Activated naive CD8-positive, alpha-beta T cell treated with anti-CD3 and anti-CD28 coated beads, Interleukin-2, amount 50 U/mL, for 24 hours (primary cell): ENCODE data around the gene YIPF5.
A peak's percentile ranks its signal among the peaks of the same experiment; 100 is the strongest.

ENCODE experiments used
- ATAC-seq: fragments of 150-1000 bp; cut with Tn5 transposase; one replicate; pipeline ENCODE4 v1.10.0; 2021
- DNase-seq: peaks from one replicate; pipeline ENCODE4 v3.0.0; 2021
- H3K27ac Mint-ChIP-seq: one replicate; pipeline ENCODE4 v1.8.0; 2021; ENCODE audit warnings: mild to moderate bottlenecking, mixed read lengths
- H3K27me3 Mint-ChIP-seq: one replicate; pipeline ENCODE4 v1.8.0; 2021; ENCODE audit warnings: mixed read lengths
- H3K36me3 Mint-ChIP-seq: one replicate; pipeline ENCODE4 v1.8.0; 2021; ENCODE audit warnings: low read depth, mixed read lengths
- H3K4me1 Mint-ChIP-seq: one replicate; pipeline ENCODE4 v1.8.0; 2021; ENCODE audit warnings: mixed read lengths
- H3K4me3 Mint-ChIP-seq: one replicate; pipeline ENCODE4 v1.8.0; 2021; ENCODE audit warnings: mild to moderate bottlenecking, moderate library complexity, mixed read lengths
- H3K9me3 Mint-ChIP-seq: one replicate; pipeline ENCODE4 v1.8.0; 2021; ENCODE audit warnings: mixed read lengths

Gene YIPF5

DNA sequence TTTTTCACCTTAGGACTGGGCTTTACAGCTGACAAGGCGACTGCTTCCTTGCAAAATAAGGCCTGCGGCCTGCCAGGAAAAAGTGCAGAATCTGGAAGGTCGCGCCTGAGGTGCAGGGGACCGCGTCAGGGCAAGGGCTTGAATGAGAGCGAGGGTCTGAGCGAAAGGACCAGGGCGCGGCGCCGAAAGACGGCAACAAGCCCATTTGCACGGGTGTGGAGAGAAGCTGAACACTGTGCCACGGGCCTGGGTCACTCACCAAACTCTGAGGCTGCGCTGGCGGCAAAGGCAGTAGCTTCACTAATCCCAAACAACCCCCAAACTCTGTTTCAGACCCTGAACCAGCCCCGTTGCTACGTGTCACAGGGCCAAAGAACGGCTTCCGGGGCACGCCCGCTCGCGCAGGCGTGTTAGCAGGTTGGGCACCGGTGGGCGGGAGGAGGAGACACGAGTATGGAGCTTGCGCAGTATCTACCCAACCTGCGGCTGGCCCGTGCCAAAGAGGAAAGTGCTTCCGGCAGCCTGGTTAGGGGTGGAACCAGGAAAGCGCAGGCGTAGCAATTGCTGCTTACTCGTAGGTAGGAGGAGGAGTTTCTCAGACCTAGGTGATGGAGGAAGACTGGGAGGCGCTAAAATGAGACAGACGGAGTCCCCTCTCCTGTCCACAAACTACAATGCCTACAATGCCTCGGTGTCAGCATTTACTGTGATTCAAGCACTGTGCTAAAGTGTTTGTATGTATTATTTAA lies at the start of gene YIPF5, which contains the start of gene KCTD16:
Gene YIPF5 (minus strand): TSS at position 384 of the 749 bp plus-strand sequence. CDS start 704 bp downstream, outside the sequence.
Gene KCTD16 (plus strand): TSS at position 598 of the 749 bp plus-strand sequence.
- Mint-ChIP-seq H3K4me3 (peak within 1 kb of the TSS; percentile 96), H3K27ac (peak within 1 kb of the TSS; percentile 93), H3K27me3 (no peaks in the 10 kb centered on the region), H3K9me3 (no peaks in the 10 kb centered on the region), H3K36me3 (peaks cover 20% of the 10 kb centered on the region), H3K4me1 (peaks cover 45% of the 10 kb centered on the region)
- DNase-seq (peak; percentile 96), ATAC-seq (peak; percentile 99)

GRCh38 chr5:144219869-144220268 lies 49.4 kb upstream of the YIPF5 start:
- Mint-ChIP-seq H3K9me3 (no peaks in the 10 kb centered on the region), H3K27me3 (peaks cover 8% of the 10 kb centered on the region), H3K27ac (no peak overlapping the region), H3K36me3 (no peaks in the 10 kb centered on the region), H3K4me3 (no peak overlapping the region), H3K4me1 (no peaks in the 10 kb centered on the region)
- ATAC-seq, result no peak
- no peak for DNase-seq

- Mint-ChIP-seq H3K27me3 (peaks cover 43% of the 10 kb centered on the region), H3K4me1 (no peaks in the 10 kb centered on the region), H3K9me3 (no peaks in the 10 kb centered on the region), H3K36me3 (no peaks in the 10 kb centered on the region), H3K4me3 (no peak overlapping the region), H3K27ac (no peak overlapping the region)
- no peak for ATAC-seq
- no peak for DNase-seq
Measured at GRCh38 chr5:144210655-144211054, 40.2 kb upstream of the YIPF5 start.

GRCh38 chr5:144209361-144209760 lies 38.9 kb upstream of the YIPF5 start:
- Mint-ChIP-seq H3K4me3 (no peak overlapping the region), H3K27me3 (peaks cover 51% of the 10 kb centered on the region), H3K36me3 (no peaks in the 10 kb centered on the region), H3K4me1 (peaks cover 3% of the 10 kb centered on the region), H3K9me3 (no peaks in the 10 kb centered on the region), H3K27ac (no peak overlapping the region)
- DNase-seq (no peak), ATAC-seq (no peak)

DNA sequence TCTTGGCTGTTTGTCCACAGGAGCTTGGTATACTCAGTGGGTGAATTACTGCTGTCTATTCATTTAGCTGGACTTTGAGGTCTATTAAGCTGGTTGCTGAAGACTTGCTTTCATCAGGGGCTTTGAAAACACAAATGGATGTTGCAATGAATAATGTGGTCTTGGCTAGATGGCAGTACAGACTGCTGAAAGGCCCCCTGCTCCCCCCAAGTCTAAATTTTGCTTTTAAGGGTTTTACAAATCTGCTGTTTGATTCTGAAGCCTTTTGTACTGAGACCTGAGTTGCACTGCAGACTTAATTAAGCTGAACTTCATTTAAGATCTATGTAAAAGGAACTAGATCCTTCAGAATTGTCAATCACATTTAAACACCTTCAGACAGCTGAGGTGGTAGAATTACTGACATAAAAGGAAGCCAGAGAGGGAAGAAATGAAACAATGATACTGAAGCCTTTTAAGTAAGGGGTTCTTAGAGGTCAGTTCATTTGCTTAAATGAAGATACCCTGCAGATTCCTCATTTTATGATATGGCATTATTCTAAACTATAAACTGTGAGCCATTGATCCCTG lies 37.5 kb upstream of the YIPF5 start:
- DNase-seq (no peak), ATAC-seq (no peak)
- no peak overlapping the region for H3K27ac Mint-ChIP-seq
- no peaks in the 10 kb centered on the region for H3K9me3 Mint-ChIP-seq
- H3K27me3 Mint-ChIP-seq, result peaks cover 47% of the 10 kb centered on the region
- H3K4me1 Mint-ChIP-seq, result peaks cover 3% of the 10 kb centered on the region
- H3K4me3 Mint-ChIP-seq, result no peak overlapping the region
- no peaks in the 10 kb centered on the region for H3K36me3 Mint-ChIP-seq

- ATAC-seq, result no peak
- peaks cover 3% of the 10 kb centered on the region for H3K4me1 Mint-ChIP-seq
Measured at GRCh38 chr5:144206141-144206540, 35.7 kb upstream of the YIPF5 start.

GRCh38 chr5:144205141-144205551 lies 34.7 kb upstream of the YIPF5 start:
- H3K27me3 Mint-ChIP-seq, result peaks cover 57% of the 10 kb centered on the region
- ATAC-seq (no peak), DNase-seq (no peak)
- no peaks in the 10 kb centered on the region for H3K36me3 Mint-ChIP-seq
- H3K9me3 Mint-ChIP-seq, result no peaks in the 10 kb centered on the region
- H3K4me3 Mint-ChIP-seq, result no peak overlapping the region
- H3K4me1 Mint-ChIP-seq, result peaks cover 3% of the 10 kb centered on the region
- H3K27ac Mint-ChIP-seq, result no peak overlapping the region

More at GRCh38 chr5:144206141-144206540, 35.7 kb upstream of the YIPF5 start:
- no peaks in the 10 kb centered on the region for H3K36me3 Mint-ChIP-seq
- H3K9me3 Mint-ChIP-seq, result no peaks in the 10 kb centered on the region
- H3K4me3 Mint-ChIP-seq, result no peak overlapping the region
- no peak overlapping the region for H3K27ac Mint-ChIP-seq
- no peak for DNase-seq
- peaks cover 51% of the 10 kb centered on the region for H3K27me3 Mint-ChIP-seq

DNA sequence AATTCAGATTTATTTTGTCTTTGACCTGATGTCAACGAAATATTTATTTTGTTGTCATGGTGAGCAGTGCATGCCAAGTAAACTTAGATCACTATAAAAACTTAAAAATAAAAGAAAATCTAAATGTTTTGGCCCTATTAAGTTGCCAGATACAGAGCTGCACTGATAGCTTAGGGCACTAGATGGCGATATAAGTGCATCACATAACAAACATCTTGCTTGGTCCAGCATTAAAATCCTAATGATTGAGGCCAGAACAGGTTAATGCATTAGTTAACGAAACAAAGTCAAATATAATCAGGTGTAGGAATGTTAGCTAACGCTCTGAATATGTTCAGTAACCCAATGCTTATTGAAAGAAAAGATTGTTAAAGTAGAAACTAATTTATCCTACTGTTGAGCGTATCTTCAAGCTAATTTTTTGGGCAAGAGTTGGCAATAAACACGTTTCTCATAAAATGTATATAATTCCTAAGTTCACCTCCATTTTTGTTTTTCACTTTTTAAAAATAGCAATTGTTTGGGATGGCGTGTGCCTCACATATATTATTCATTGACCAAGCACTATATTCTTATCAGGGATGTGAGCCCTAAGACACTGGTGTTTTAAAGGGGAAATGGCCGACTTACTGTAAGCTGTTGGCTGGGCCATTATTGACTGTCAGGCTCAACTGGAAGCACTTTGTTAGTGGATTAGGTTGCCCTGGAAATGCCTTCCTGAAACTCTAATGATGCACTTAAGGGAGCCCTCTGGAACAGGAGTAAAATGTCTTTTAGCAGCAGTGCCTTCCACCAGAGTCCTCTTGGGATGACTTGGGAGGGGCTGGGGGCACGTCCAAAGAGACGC lies 33.5 kb upstream of the YIPF5 start:
- no peak overlapping the region for H3K27ac Mint-ChIP-seq

DNA sequence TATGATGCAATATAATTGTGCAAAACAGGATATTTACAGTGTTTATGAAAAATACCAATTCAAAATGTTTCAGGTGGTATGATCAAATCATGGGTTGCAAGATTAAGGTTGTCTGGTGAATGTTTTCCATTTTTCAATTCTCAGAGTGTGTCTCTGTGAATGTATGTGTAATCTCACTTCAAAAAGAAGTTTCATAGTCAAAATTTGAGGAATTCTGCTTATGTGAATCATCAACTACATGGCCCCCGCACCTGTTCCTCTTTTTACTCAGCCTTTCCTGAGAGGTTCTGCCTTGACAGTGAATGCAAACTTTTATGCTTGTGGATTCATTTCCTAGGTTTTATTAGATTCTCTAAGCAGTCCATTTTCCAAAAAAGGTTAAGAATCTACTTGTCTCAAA lies 32.3 kb upstream of the YIPF5 start:
- no peak overlapping the region for H3K27ac Mint-ChIP-seq
- peaks cover 3% of the 10 kb centered on the region for H3K4me1 Mint-ChIP-seq
- H3K9me3 Mint-ChIP-seq, result no peaks in the 10 kb centered on the region
- H3K27me3 Mint-ChIP-seq, result peaks cover 53% of the 10 kb centered on the region
- no peaks in the 10 kb centered on the region for H3K36me3 Mint-ChIP-seq
- no peak overlapping the region for H3K4me3 Mint-ChIP-seq
- DNase-seq (no peak), ATAC-seq (no peak)

More for the DNA sequence above, 33.5 kb upstream of the YIPF5 start:
- Mint-ChIP-seq H3K9me3 (no peaks in the 10 kb centered on the region), H3K27me3 (peaks cover 57% of the 10 kb centered on the region), H3K4me3 (no peak overlapping the region), H3K36me3 (no peaks in the 10 kb centered on the region), H3K4me1 (peaks cover 3% of the 10 kb centered on the region)
- ATAC-seq (peak; percentile 52), DNase-seq (peak; percentile 27)

GRCh38 chr5:144202072-144202471 lies 31.6 kb upstream of the YIPF5 start:
- Mint-ChIP-seq H3K27me3 (peaks cover 47% of the 10 kb centered on the region), H3K36me3 (no peaks in the 10 kb centered on the region), H3K4me1 (peaks cover 3% of the 10 kb centered on the region), H3K4me3 (no peak overlapping the region), H3K9me3 (no peaks in the 10 kb centered on the region), H3K27ac (no peak overlapping the region)
- no peak for DNase-seq
- no peak for ATAC-seq

DNA sequence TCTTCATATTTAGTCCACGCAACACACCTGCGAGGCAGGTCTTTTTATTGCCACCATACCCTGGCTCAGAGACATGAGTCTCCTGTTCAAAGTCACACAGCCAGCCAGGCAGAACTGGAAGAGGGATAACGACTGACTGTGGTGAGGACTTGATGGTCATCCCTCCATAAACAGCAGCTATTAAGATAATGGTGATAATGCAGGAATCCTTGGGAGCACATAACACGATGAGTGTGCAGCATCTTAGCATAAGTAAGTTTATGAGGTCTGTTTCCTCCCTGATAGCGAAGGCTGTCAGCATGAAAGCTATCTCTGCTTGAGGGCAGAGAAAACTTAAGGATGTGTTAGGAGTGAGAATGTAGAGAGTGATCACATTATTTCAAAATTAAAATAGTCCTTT lies 31.1 kb upstream of the YIPF5 start:
- Mint-ChIP-seq H3K36me3 (no peaks in the 10 kb centered on the region), H3K27me3 (peaks cover 44% of the 10 kb centered on the region), H3K4me1 (peaks cover 3% of the 10 kb centered on the region), H3K4me3 (no peak overlapping the region), H3K27ac (no peak overlapping the region), H3K9me3 (no peaks in the 10 kb centered on the region)
- no peak for DNase-seq
- no peak for ATAC-seq

- H3K9me3 Mint-ChIP-seq, result no peaks in the 10 kb centered on the region
- no peaks in the 10 kb centered on the region for H3K4me1 Mint-ChIP-seq
- ATAC-seq (no peak), DNase-seq (no peak)
- H3K27ac Mint-ChIP-seq, result no peak overlapping the region
- H3K36me3 Mint-ChIP-seq, result no peaks in the 10 kb centered on the region
- H3K27me3 Mint-ChIP-seq, result peaks cover 19% of the 10 kb centered on the region
- H3K4me3 Mint-ChIP-seq, result no peak overlapping the region
Measured at GRCh38 chr5:144198386-144198785, 27.9 kb upstream of the YIPF5 start.

DNA sequence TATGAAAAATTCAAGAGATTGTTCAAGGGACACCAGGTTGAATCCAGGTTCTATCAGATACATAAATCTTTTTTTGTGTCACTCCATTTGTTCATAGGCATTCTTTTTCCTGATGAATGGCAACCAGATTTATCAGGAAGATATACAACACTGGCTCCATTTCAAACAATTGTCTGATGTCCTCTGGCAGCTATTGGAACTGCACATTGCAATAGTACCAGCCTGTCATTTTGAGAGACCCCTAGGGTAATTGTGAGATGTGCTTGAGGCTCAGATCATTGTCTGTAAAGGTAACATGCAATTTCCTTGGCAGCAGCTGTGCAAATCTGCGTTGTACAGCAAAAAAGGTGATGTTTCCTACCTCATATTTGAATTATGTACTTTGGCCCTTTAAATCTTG lies 26.2 kb upstream of the YIPF5 start:
- no peak for ATAC-seq
- H3K36me3 Mint-ChIP-seq, result no peaks in the 10 kb centered on the region
- no peaks in the 10 kb centered on the region for H3K4me1 Mint-ChIP-seq
- no peak for DNase-seq
- no peak overlapping the region for H3K4me3 Mint-ChIP-seq
- peaks cover 17% of the 10 kb centered on the region for H3K27me3 Mint-ChIP-seq
- no peak overlapping the region for H3K27ac Mint-ChIP-seq
- no peaks in the 10 kb centered on the region for H3K9me3 Mint-ChIP-seq

DNA sequence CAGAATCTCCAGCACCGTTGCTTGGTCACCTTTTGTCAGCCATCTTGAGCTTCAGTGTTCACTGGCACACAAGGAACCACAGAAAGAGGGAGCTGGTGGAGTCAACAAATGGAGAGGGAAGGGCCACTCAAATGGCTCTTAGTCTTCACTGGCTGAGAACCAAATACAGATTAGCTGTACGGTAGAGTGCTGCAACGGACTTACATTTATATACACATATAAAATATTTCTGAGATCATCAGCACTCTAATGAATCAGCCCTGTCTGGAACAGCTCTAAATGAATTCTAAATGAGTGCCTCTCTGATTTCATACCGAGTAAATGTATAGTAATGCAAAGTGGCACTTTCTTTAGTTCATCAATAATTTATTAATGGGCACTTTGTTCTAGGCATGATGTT lies 25.0 kb upstream of the YIPF5 start:
- H3K4me3 Mint-ChIP-seq, result no peak overlapping the region
- H3K36me3 Mint-ChIP-seq, result no peaks in the 10 kb centered on the region
- DNase-seq (no peak), ATAC-seq (no peak)
- no peaks in the 10 kb centered on the region for H3K9me3 Mint-ChIP-seq
- no peak overlapping the region for H3K27ac Mint-ChIP-seq
- peaks cover 6% of the 10 kb centered on the region for H3K27me3 Mint-ChIP-seq
- no peaks in the 10 kb centered on the region for H3K4me1 Mint-ChIP-seq

GRCh38 chr5:144194144-144194543 lies 23.7 kb upstream of the YIPF5 start:
- no peaks in the 10 kb centered on the region for H3K9me3 Mint-ChIP-seq
- peaks cover 4% of the 10 kb centered on the region for H3K27me3 Mint-ChIP-seq
- no peak for DNase-seq

More at GRCh38 chr5:144194144-144194543, 23.7 kb upstream of the YIPF5 start:
- no peak for ATAC-seq
- Mint-ChIP-seq H3K27ac (no peak overlapping the region), H3K36me3 (no peaks in the 10 kb centered on the region), H3K4me1 (no peaks in the 10 kb centered on the region), H3K4me3 (no peak overlapping the region)
